ENCODE data around the gene CPED1.

DNA sequence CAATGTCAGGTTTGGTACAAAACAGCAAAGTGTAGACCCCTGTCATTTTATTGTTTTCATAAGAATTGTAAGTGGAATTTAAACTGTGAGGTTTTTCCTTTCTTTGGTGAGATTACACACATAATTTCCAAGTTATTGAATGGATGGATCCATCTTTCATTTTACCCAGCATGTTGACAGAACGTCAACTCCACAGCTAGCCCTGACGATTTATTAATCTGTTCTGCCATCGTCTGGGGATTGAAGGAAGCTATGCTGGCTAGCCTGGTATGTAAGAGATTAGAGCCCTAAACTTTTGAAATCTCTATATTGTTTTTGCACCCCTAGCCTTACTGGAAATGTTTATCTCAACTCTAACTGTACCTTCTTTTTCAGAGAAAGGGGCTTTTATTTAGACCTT is 348.9 kb downstream of the CPED1 start:
- TF ChIP-seq, protein P1, sequence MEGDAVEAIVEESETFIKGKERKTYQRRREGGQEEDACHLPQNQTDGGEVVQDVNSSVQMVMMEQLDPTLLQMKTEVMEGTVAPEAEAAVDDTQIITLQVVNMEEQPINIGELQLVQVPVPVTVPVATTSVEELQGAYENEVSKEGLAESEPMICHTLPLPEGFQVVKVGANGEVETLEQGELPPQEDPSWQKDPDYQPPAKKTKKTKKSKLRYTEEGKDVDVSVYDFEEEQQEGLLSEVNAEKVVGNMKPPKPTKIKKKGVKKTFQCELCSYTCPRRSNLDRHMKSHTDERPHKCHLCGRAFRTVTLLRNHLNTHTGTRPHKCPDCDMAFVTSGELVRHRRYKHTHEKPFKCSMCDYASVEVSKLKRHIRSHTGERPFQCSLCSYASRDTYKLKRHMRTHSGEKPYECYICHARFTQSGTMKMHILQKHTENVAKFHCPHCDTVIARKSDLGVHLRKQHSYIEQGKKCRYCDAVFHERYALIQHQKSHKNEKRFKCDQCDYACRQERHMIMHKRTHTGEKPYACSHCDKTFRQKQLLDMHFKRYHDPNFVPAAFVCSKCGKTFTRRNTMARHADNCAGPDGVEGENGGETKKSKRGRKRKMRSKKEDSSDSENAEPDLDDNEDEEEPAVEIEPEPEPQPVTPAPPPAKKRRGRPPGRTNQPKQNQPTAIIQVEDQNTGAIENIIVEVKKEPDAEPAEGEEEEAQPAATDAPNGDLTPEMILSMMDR (IDR thresholded peaks at IDR 0.05): no peak
- TF ChIP-seq ESRRA (CRISPR knock-in tag; IDR thresholded peaks at IDR 0.05; ENCODE audit: borderline replicate concordance) (no peak), NR1H2 (CRISPR knock-in tag; IDR thresholded peaks at IDR 0.05) (no peak)
- TF ChIP-seq, protein P2, sequence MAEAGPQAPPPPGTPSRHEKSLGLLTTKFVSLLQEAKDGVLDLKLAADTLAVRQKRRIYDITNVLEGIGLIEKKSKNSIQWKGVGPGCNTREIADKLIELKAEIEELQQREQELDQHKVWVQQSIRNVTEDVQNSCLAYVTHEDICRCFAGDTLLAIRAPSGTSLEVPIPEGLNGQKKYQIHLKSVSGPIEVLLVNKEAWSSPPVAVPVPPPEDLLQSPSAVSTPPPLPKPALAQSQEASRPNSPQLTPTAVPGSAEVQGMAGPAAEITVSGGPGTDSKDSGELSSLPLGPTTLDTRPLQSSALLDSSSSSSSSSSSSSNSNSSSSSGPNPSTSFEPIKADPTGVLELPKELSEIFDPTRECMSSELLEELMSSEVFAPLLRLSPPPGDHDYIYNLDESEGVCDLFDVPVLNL (CRISPR knock-in tag; IDR thresholded peaks at IDR 0.05; ENCODE audit: borderline replicate concordance, low read depth): no peak
- TF ChIP-seq, protein P3, sequence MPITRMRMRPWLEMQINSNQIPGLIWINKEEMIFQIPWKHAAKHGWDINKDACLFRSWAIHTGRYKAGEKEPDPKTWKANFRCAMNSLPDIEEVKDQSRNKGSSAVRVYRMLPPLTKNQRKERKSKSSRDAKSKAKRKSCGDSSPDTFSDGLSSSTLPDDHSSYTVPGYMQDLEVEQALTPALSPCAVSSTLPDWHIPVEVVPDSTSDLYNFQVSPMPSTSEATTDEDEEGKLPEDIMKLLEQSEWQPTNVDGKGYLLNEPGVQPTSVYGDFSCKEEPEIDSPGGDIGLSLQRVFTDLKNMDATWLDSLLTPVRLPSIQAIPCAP (CRISPR knock-in tag; IDR thresholded peaks at IDR 0.05): no peak
- TF ChIP-seq, protein P4, sequence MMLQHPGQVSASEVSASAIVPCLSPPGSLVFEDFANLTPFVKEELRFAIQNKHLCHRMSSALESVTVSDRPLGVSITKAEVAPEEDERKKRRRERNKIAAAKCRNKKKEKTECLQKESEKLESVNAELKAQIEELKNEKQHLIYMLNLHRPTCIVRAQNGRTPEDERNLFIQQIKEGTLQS (CRISPR knock-in tag; conservative IDR thresholded peaks at IDR 0.05): no peak
- TF ChIP-seq, protein P5, sequence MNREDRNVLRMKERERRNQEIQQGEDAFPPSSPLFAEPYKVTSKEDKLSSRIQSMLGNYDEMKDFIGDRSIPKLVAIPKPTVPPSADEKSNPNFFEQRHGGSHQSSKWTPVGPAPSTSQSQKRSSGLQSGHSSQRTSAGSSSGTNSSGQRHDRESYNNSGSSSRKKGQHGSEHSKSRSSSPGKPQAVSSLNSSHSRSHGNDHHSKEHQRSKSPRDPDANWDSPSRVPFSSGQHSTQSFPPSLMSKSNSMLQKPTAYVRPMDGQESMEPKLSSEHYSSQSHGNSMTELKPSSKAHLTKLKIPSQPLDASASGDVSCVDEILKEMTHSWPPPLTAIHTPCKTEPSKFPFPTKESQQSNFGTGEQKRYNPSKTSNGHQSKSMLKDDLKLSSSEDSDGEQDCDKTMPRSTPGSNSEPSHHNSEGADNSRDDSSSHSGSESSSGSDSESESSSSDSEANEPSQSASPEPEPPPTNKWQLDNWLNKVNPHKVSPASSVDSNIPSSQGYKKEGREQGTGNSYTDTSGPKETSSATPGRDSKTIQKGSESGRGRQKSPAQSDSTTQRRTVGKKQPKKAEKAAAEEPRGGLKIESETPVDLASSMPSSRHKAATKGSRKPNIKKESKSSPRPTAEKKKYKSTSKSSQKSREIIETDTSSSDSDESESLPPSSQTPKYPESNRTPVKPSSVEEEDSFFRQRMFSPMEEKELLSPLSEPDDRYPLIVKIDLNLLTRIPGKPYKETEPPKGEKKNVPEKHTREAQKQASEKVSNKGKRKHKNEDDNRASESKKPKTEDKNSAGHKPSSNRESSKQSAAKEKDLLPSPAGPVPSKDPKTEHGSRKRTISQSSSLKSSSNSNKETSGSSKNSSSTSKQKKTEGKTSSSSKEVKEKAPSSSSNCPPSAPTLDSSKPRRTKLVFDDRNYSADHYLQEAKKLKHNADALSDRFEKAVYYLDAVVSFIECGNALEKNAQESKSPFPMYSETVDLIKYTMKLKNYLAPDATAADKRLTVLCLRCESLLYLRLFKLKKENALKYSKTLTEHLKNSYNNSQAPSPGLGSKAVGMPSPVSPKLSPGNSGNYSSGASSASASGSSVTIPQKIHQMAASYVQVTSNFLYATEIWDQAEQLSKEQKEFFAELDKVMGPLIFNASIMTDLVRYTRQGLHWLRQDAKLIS (CRISPR knock-in tag; IDR thresholded peaks at IDR 0.05; ENCODE audit: borderline replicate concordance): no peak

All from WTC11 (cell line).